Measurements from ENCODE around the gene WDR91.

WDR91 gene

DNA sequence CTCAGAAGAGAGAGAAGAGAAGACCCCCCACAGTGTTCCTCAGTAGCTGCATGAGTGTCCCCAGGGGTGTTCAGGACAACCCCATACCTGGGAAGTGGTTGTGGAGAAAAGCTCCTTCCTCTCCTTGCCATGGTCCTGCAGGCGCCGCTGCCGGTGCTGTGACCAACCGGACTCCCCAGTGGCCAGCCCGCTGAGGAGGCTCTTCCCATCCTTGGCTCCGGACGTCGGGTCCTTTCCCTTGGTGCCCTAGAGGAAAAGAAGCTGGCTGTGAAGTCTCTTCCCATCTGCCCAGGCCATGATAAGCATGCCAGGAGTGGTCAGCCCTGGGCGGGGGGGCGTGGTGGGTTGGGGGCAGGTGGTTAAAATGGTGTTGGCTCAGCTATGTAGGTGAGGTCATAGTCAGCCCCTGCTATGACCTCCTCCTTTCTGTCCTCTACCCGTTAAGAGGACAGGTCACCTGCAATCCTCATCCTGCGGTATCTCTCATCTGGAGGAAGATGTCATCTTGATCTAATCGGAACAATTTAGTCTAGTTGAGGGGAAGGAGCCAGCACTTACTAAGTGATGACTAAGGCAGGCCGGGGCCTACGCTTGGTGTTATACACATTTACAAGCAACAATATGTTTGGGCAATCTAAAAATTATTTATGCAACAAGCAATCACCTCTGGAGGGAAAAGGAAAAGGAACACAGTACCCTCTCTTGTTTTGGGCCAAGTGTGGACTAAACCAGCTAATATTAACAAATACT lies 13.2 kb downstream of the WDR91 start:
- no peak for DNase-seq (ENCODE audit: low spot score)

- no peak for DNase-seq (ENCODE audit: low spot score)
Observed at GRCh38 chr7:135197343-135197742, 14.0 kb downstream of the WDR91 start.

GRCh38 chr7:135195968-135196629 lies 15.2 kb downstream of the WDR91 start:
- DNase-seq (ENCODE audit: low spot score) = no peak

DNA sequence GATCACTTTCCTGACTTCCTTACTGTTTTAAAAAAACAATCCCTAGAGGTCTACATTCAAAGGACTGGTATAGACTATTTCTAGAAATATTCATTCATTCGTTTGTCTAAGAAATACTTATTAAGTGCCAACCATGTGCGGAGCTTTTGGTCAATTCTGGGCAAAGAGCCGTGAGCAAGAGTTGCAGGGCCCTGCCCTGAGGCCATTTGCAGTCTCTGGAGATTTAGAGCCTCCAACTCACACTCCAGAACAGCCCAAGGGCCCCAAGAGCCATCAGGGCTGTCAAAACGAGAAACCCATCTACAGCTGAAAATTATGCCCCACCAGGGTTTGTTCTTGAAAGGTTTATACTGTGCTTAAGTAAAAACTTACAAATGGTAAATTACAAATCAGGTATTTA lies 16.2 kb downstream of the WDR91 start:
- no peak for DNase-seq (ENCODE audit: low spot score)

DNA sequence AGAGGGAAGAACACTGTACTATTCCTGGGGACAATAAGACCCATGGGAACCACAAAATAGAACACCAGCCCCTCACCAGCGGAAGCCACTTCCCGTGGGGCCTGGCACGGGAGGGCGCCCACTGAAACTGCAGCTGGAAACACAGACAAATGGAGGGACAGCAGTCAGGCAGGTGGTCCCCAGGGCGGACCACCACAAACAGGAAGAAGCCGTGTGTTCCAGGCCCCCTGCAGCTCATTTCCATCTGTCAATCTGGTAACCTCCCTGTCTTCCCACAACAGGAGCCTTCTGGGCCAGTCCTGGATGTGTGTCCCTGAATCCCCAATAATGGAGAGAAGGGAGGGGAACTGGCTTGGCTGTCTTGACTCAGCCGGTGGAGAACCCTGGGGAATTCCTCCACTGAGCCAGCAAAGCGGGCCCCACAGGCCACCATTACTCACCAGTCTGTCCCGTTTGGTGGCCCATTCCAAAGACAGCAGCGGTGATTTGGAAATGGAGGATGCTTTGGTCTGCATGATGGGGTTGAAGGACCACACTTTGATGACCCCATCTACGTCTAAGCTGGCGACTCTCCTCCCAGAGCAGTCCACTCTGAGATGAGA lies 16.7 kb downstream of the WDR91 start:
- no peak for DNase-seq (ENCODE audit: low spot score)

DNA sequence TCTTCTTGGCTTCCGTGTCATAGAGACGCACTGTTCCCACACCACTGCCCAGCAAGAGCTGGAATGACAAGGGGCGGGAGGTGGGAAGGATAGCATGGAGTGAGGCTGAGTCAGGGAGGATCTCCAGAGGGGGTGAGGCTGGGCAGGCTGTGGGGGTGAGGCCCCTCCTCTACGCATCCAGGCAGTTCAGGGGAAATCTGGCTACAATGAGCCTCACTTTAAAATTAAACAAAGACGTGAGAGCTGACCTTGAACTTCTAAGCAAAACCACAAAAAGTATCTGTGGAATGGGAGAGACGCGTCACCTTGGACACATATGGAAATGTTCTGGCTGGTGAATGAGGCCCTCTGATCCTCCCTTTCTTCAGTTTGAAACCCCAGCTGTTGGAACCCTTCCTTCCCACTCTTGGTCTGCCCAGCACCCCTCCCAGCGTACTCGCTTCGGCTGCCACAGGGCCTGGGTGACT lies 17.7 kb downstream of the WDR91 start:
- no peak for DNase-seq (ENCODE audit: low spot score)

- no peak for DNase-seq (ENCODE audit: low spot score)
Observed at GRCh38 chr7:135192914-135193536, 18.3 kb downstream of the WDR91 start.

DNA sequence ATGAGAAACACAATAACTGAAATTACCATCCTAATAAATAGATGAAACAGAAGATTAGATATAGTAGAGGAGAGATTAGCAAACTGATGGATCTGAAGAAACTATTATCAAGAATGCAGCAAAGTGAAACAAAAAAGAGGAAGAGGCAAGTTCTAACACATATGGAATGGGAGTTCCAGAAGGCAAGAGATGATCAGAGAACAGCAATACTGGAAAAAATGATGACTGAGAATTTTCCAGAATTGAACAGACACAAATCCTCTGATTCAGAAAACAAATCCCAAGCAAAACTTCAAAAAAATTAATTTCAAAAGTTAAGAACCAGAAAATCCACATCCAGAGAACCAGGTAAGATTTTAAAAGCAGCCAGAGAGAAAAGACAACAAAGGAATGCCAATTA lies 20.6 kb downstream of the WDR91 start:
- DNase-seq (ENCODE audit: low spot score) = no peak

DNA sequence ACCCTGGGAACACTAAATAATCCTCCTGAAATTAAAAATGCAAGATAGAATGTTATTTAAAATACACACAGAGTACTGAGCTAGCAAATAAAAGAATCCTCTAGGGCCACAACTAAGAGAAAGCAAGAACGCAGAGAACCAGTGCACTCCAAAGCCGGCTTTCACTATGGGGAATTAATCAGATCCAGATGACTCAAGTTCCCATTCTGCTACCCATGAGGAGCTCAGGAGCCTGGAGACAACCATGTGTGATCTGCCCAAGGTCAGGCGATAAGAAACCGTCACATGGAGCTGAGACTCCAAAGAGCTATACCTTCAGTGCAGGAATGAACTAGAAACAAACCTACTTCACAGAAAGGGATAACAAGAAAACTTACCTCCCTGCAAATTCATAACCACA lies 21.4 kb downstream of the WDR91 start:
- no peak for DNase-seq (ENCODE audit: low spot score)

DNA sequence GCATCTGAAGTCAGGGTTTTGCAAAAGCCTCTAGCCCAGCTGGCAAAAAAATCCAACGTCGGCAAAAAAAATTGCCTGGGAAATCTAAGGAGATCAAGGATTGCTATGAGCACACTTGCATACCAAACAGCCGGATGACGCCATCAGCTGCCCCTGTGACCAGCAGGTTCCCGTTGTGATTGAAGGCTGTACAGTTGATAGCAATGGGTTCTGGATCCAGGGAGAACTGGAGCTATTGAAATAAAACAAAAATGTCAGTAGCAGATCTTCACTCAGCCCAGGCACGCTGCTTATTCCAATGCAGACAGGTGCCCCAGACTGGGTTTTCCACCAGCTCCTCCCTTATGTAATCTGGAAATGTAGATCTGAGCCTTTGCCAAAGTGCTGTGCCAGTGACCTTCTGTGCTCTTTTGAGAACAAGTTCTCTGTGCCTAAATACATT lies 22.1 kb downstream of the WDR91 start:
- peak; percentile 84 for DNase-seq (ENCODE audit: low spot score)

GRCh38 chr7:135188298-135188984 lies 22.9 kb downstream of the WDR91 start:
- no peak for DNase-seq (ENCODE audit: low spot score)

DNA sequence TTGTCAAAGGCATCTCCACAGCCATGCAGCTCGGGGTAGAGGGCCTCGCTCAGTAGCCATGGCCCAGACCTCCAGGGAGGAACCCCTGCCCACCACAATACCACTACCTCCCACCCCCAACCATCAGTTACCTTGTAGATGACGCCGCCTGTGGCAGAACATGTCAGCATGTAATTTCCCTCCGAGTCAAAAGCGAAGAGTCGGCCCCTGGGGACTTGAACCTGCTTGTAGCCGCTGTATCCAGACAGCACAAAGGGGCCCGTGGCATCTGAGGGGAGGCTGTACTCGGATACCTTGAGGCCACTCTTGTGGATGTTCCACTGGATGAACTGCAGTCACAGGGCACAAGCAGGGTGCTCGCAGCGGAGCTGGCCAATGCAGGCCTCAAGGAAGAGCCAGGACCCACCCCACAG lies 24.5 kb downstream of the WDR91 start:
- no peak for DNase-seq (ENCODE audit: low spot score)

- DNase-seq (ENCODE audit: low spot score) = no peak
Observed at GRCh38 chr7:135186261-135186540, 25.1 kb downstream of the WDR91 start.

DNA sequence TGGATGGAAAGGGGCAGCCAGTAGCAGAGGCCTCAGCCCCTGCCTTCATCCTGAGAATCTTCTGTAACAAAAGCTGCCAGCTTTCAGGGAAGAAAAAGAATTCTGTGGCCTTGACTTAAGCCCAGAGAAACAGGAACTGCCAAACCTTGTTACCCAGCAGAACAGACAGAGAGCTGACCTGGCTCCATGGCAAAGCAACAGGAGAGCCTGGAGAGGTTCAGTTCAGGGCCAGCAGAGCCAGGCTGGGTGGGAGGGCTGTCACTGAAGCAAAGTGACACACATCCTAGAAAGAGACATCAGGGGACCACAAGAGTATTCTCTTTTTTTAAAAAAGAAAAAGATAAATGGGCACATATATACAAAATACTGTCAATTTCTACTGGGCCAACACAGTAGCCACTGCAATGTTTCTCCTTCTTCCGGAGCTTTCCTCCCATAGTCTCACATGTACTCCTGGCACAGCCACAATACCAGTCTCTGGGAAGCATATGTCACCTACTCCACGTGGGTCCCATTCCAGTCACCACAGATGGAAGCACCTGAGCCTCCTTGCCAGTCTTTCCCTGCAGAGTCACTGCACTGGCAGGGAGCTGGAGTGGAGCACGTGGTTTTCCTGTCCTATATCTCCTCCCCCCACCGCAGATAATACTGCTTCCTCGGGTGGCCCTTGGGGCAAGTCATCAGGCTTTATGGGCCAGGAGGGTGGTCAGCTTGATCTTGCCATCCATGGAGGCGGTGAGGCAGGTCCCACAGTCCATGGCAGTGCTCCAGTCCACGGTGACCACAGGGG lies 25.7 kb downstream of the WDR91 start:
- peak; percentile 94 for DNase-seq (ENCODE audit: low spot score)

DNA sequence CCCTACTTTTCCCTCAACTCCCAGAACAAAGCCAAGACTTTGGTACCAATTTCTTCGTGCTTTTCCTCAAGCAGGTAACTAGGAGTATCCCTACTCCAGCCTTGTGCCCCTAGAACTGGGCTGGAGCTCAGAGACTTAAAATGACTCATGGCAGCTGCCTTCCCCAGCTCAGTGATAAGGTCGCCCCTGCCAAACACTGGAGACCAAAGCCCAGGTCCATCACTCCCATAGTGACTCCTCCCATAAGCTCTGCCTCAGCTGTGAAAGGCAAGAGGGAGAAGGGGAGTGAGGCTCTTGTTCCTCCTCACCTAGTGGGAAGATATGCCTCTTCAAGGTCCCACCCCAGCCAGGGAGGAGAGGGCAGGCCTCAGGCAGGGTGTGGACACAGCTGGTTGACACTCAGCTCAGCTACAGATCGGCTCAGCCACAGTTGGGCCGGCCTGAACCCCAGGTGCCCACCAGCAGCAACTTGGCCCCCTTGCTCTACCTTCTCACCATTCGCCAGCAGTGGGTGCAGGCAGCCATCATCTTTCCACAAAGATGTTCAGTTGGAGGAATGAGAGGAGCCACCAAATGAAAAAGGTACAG lies 27.0 kb downstream of the WDR91 start:
- no peak for DNase-seq (ENCODE audit: low spot score)

GRCh38 chr7:135183478-135183877 lies 27.8 kb downstream of the WDR91 start:
- DNase-seq (ENCODE audit: low spot score) = no peak

DNA sequence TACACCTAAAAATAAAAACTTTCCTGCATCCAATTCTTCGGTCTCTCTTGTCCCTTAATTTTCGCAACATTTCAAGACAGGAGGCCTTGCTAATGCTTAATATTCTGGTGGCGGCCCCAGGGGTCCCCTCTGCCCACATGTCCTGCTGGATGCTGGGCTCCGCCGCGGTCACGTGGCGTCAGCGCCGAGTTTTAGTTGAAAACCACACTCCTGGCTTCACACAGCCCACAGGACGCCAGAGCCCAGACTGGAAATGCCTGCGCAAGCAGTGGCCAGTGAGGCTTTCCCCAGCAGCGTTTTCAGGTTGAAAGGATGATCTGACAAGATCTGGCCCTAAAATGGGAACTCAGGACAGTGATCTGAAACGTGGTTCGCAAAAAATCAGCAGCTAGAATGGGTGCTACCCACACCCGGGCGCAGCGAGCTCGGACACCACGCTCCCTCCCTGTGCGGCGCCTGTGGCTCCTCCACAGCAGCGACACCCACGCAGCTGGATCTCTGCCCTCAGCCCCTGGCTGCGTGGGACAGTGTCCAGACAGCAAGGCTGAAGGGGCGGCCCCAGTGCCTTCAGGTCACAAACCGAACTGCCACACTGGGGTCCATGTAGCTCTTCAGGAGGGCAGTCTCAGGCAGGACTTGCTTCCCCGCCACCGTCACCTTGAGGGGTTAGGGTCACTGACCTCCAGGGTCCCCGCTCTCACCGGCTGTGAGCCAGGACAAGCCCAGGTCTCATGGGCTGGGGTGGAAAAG lies 29.2 kb downstream of the WDR91 start:
- no peak for DNase-seq (ENCODE audit: low spot score)

GRCh38 chr7:135181261-135181928 lies 29.9 kb downstream of the WDR91 start:
- no peak for DNase-seq (ENCODE audit: low spot score)

- DNase-seq (ENCODE audit: low spot score) = no peak
Observed at GRCh38 chr7:135180122-135180521, 31.2 kb downstream of the WDR91 start.

Data from cerebellar cortex (tissue), 1 donor.